Activated CD4-positive, alpha-beta memory T cell treated with anti-CD3 and anti-CD28 coated beads, Interleukin-2, amount 10 ng/mL, durations not matched to agents 7 days and 5 days (primary cell): ENCODE measurements around the gene RPS6KA2. TPM values are rescaled to one million over a fixed set of nuclear protein-coding genes. Genes with fewer than 3 reads are reported as not detected.

Experiments used
- CTCF ChIA-PET: fragments of 350-600 bp; sonication (Branson Sonifier 250); formaldehyde crosslinking; loops from one replicate; lab custom pipeline; 2021; ENCODE audit warnings: antibody characterized with exemption, inconsistent platforms; lab: Charles Lee
- POLR2A ChIA-PET: fragments of 350-600 bp; sonication (Branson Sonifier 250); formaldehyde crosslinking; loops from one replicate; lab custom pipeline; 2021; ENCODE audit warnings: antibody characterized with exemption; lab: Charles Lee
- DNase-seq: peaks from one replicate; pipeline ENCODE4 v3.0.0-alpha.2; 2020
- H3K27ac Mint-ChIP-seq: one replicate; pipeline ENCODE4 v1.8.0; 2021; ENCODE audit warnings: mild to moderate bottlenecking, mixed read lengths
- H3K27me3 Mint-ChIP-seq: one replicate; pipeline ENCODE4 v1.8.0; 2021; ENCODE audit warnings: mixed read lengths
- H3K36me3 Mint-ChIP-seq: one replicate; pipeline ENCODE4 v1.8.0; 2021; ENCODE audit warnings: low read depth, mixed read lengths
- H3K4me1 Mint-ChIP-seq: one replicate; pipeline ENCODE4 v1.8.0; 2021; ENCODE audit warnings: mixed read lengths
- H3K4me3 Mint-ChIP-seq: one replicate; pipeline ENCODE4 v1.8.0; 2021; ENCODE audit warnings: mild to moderate bottlenecking, mixed read lengths
- H3K9me3 Mint-ChIP-seq: one replicate; pipeline ENCODE4 v1.8.0; 2021; ENCODE audit warnings: mixed read lengths
- total RNA-seq, 2 experiments: library from RNA; stranded (reverse); gene quantifications; one replicate each; pipeline ENCODE4 v1.2.3, GENCODE V29; 2021

The RPS6KA2 gene
- 1 to 10 TPM; 6.3 to 6.5 TPM for total RNA-seq

- peak within 1 kb of the TSS; percentile 88 for H3K4me3 Mint-ChIP-seq
- peak; percentile 100 for DNase-seq
- H3K27ac Mint-ChIP-seq, result peak within 1 kb of the TSS; percentile 82
- ChIA-PET POLR2A (interaction anchor here (1.2 to 1.5 kb wide), 4 partner anchors 16 to 322 kb away, joined by 3 to 5 read pairs (median 4); no protein-coding TSS in a partner anchor), CTCF (interaction anchor here (0.7 to 1.5 kb wide), 5 partner anchors 27 to 359 kb away, joined by 3 to 5 read pairs (median 3); no protein-coding TSS in a partner anchor)
- H3K9me3 Mint-ChIP-seq, result no peaks in the 10 kb centered on the region
- no peaks in the 10 kb centered on the region for H3K36me3 Mint-ChIP-seq
- peaks cover 42% of the 10 kb centered on the region for H3K27me3 Mint-ChIP-seq
- peaks cover 22% of the 10 kb centered on the region for H3K4me1 Mint-ChIP-seq
Measured at GRCh38 chr6:166627033-166627874, at the start of gene RPS6KA2. RPS6KA2 (minus strand) TSS chr6:166627251; CDS start chr6:166627019, 232 bp downstream.

DNA sequence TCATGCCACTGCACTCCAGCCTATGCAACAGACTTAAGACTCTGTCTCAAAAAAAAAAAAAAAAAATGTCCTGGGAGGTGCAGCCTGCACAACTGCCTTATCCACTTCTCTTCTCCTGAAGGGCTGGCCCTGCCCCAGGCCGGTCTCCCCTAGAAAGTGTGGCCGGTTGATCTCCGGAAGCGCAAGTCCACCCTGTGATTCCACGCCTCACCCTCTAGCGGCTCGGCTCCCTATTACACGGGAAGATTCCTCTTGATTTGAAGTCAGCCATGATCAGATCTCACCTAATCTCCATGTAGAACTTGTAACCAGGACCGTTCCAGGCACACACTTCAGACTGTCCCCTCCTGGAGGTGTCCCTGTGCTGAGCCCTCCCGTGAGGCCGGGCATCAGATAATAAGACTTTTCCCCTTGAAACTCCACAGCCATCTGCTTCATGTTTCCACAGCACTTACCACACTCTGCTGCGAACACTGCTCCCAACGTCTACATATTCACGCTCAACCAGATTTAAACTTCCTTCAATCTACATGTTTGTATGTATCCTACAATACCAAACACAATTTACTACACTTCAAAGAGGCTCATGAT is 49.3 kb upstream of the RPS6KA2 start:
- no peaks in the 10 kb centered on the region for H3K4me1 Mint-ChIP-seq
- ChIA-PET POLR2A (no interaction called here), CTCF (no interaction called here)
- H3K9me3 Mint-ChIP-seq, result no peaks in the 10 kb centered on the region
- H3K27ac Mint-ChIP-seq, result no peak overlapping the region
- H3K4me3 Mint-ChIP-seq, result no peak overlapping the region
- peaks cover 11% of the 10 kb centered on the region for H3K27me3 Mint-ChIP-seq
- no peaks in the 10 kb centered on the region for H3K36me3 Mint-ChIP-seq
- no peak for DNase-seq

GRCh38 chr6:166675736-166676135 is 48.7 kb upstream of the RPS6KA2 start:
- ChIA-PET CTCF (no interaction called here), POLR2A (no interaction called here)
- no peaks in the 10 kb centered on the region for H3K36me3 Mint-ChIP-seq
- DNase-seq, result no peak
- no peaks in the 10 kb centered on the region for H3K4me1 Mint-ChIP-seq
- peaks cover 16% of the 10 kb centered on the region for H3K27me3 Mint-ChIP-seq
- H3K9me3 Mint-ChIP-seq, result no peaks in the 10 kb centered on the region
- no peak overlapping the region for H3K27ac Mint-ChIP-seq
- no peak overlapping the region for H3K4me3 Mint-ChIP-seq

DNA sequence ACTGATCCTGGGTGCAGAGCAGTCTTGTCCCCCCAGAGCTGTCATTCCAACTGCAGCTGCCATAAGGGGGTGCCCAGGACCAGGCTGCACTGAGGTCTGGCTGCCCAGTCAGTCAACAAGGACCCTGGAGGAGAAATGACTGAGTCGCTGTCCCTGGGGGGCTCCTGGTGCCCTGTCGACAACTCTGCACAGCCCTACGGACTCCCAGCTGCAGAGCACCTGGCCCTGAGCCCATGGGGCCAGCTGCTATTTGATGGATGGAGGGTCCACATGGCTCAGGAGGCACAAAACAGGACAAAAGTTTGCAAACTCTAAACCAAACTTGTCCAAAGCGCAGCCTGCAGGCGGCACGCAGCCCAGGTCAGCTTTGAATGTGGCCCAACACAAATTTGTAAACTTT is 46.3 kb upstream of the RPS6KA2 start:
- CTCF ChIA-PET, result no interaction called here
- H3K27me3 Mint-ChIP-seq, result peaks cover 16% of the 10 kb centered on the region
- no peak overlapping the region for H3K4me3 Mint-ChIP-seq
- POLR2A ChIA-PET, result no interaction called here
- H3K36me3 Mint-ChIP-seq, result no peaks in the 10 kb centered on the region
- no peak for DNase-seq
- H3K4me1 Mint-ChIP-seq, result no peaks in the 10 kb centered on the region
- no peaks in the 10 kb centered on the region for H3K9me3 Mint-ChIP-seq
- no peak overlapping the region for H3K27ac Mint-ChIP-seq

DNA sequence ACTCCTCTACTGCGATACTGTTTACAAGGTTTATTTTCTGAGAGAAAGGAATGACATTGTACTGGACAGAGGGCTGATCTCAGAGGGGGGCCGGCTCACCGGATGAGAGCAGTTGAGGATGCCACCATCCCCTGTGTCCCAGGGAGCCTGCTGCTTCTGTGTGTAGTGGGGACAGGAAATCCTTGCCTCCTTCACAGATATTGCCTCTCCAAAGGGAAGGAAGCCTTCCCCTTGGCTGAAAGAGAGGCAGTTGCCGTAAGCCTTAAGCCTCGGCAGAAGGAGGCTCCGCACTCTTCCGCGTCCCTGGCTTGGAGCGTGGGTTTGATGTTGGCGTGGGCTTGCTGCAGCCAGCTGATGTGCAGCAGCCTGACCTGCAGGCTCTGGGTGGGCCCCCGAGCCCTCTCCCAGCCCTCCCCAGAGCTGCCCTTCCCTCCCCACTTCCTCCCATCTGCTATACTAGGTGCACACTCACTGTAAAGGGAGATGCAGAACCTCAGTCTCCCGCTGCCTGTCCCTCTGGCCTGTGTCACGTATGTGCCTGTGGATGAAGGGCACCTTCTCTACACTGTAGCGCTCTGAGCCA is 45.7 kb upstream of the RPS6KA2 start:
- Mint-ChIP-seq H3K4me1 (no peaks in the 10 kb centered on the region), H3K9me3 (no peaks in the 10 kb centered on the region), H3K4me3 (no peak overlapping the region), H3K27ac (no peak overlapping the region), H3K27me3 (peaks cover 16% of the 10 kb centered on the region), H3K36me3 (no peaks in the 10 kb centered on the region)
- POLR2A ChIA-PET, result no interaction called here
- CTCF ChIA-PET, result no interaction called here
- DNase-seq, result no peak

DNA sequence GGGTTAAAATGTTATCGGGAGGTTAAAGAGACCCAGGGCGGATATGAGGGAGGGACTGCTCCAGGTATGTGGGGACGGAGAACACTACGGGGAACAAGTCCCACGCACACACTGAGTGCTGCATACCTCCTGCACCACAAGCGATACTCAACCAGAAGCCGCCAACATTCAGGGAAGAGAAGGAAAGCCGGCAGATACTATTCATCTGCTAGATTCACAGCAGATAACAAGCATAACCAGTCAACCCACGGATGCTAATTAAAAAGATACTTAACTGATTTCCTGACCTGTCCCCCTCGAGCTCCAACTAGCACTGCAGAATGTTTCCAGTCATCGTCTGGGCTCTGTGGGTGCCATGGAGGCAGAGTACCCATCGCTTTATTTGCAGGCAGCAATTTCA is 45.1 kb upstream of the RPS6KA2 start:
- Mint-ChIP-seq H3K4me1 (no peaks in the 10 kb centered on the region), H3K27me3 (peaks cover 16% of the 10 kb centered on the region), H3K27ac (no peak overlapping the region), H3K36me3 (no peaks in the 10 kb centered on the region), H3K9me3 (no peaks in the 10 kb centered on the region), H3K4me3 (no peak overlapping the region)
- no peak for DNase-seq
- ChIA-PET POLR2A (no interaction called here), CTCF (no interaction called here)

- no peak overlapping the region for H3K27ac Mint-ChIP-seq
- no peaks in the 10 kb centered on the region for H3K36me3 Mint-ChIP-seq
- no peak overlapping the region for H3K4me3 Mint-ChIP-seq
- H3K4me1 Mint-ChIP-seq, result no peaks in the 10 kb centered on the region
- CTCF ChIA-PET, result no interaction called here
- H3K27me3 Mint-ChIP-seq, result peaks cover 15% of the 10 kb centered on the region
- POLR2A ChIA-PET, result no interaction called here
- H3K9me3 Mint-ChIP-seq, result no peaks in the 10 kb centered on the region
- no peak for DNase-seq
Measured at GRCh38 chr6:166671434-166672081, 44.5 kb upstream of the RPS6KA2 start.

- CTCF ChIA-PET, result no interaction called here
- no peak for DNase-seq
- no peaks in the 10 kb centered on the region for H3K9me3 Mint-ChIP-seq
- H3K4me3 Mint-ChIP-seq, result no peak overlapping the region
- no peaks in the 10 kb centered on the region for H3K4me1 Mint-ChIP-seq
- no peak overlapping the region for H3K27ac Mint-ChIP-seq
- POLR2A ChIA-PET, result no interaction called here
- H3K27me3 Mint-ChIP-seq, result peaks cover 15% of the 10 kb centered on the region
- no peaks in the 10 kb centered on the region for H3K36me3 Mint-ChIP-seq
Measured at GRCh38 chr6:166670894-166671293, 43.8 kb upstream of the RPS6KA2 start.

DNA sequence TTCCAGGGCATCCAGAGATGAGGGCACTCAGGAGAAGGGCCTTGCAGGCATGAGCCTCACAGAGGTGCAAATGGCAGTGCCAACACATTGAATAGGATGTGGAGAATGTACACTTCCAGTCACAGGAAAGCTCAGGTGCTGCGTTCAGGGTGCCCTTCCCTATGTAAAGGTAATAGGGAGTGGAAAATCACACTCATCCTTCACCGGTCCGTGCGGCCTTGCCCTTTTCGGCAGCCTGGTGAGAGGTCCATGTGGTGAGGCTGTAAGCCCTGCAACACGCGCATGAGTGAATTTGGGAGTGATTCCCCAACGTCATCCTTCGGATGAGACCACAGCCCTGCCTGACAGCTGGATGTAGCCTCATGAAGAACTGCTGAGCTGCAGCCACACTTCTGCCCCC is 43.0 kb upstream of the RPS6KA2 start:
- CTCF ChIA-PET, result no interaction called here
- POLR2A ChIA-PET, result no interaction called here
- no peak overlapping the region for H3K4me3 Mint-ChIP-seq

DNA sequence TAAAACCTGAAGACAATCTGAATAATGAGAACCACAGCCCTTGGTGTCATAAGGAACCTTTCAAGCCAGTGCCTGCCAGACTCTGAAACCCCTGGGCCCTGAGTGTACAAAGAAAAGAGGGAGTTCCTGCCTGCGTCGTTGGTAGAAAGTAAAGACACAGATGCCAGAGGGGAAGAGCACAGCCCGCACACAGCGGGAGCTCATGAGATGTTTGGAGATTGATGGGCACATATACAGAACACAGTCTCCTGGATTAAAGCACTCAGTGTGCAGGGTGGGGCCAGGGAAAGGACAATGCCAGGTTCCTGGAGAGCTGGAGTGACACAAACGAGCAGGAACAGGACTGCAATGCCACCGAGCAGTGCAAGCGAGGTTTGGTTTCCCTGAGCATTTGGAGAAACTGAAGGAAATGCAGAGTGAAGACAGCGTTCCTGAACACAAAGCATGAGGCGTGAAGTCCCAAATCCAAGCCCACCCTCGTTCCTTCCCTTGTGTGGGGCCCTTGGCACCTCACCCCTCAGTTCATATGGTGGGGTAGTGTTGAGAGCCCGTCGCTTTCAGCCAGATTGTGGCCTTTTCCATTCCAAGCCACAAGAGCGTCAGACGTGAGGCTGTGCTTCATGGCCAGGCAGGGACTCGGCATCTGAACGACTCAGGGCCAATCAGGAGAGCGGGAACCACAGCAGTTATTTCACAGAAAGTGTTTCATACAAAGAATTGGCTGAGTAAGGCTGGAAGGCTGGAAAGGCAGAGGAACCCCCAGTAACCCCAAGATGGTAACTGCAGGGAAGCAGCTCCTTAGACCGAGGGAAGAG is 41.0 kb upstream of the RPS6KA2 start:
- Mint-ChIP-seq H3K4me3 (no peak overlapping the region), H3K9me3 (no peaks in the 10 kb centered on the region), H3K4me1 (peaks cover 3% of the 10 kb centered on the region), H3K36me3 (no peaks in the 10 kb centered on the region), H3K27ac (no peak overlapping the region), H3K27me3 (peaks cover 15% of the 10 kb centered on the region)
- no peak for DNase-seq
- CTCF ChIA-PET, result no interaction called here
- POLR2A ChIA-PET, result no interaction called here

More for the DNA sequence above, 43.0 kb upstream of the RPS6KA2 start:
- peaks cover 15% of the 10 kb centered on the region for H3K27me3 Mint-ChIP-seq
- no peaks in the 10 kb centered on the region for H3K9me3 Mint-ChIP-seq
- no peak overlapping the region for H3K27ac Mint-ChIP-seq
- no peaks in the 10 kb centered on the region for H3K36me3 Mint-ChIP-seq
- no peak for DNase-seq
- no peaks in the 10 kb centered on the region for H3K4me1 Mint-ChIP-seq

- peaks cover 3% of the 10 kb centered on the region for H3K4me1 Mint-ChIP-seq
- no peaks in the 10 kb centered on the region for H3K9me3 Mint-ChIP-seq
- DNase-seq, result no peak
- POLR2A ChIA-PET, result no interaction called here
- peaks cover 5% of the 10 kb centered on the region for H3K27me3 Mint-ChIP-seq
- no peak overlapping the region for H3K4me3 Mint-ChIP-seq
- H3K36me3 Mint-ChIP-seq, result no peaks in the 10 kb centered on the region
- CTCF ChIA-PET, result no interaction called here
- H3K27ac Mint-ChIP-seq, result no peak overlapping the region
Measured at GRCh38 chr6:166664135-166664534, 37.1 kb upstream of the RPS6KA2 start.

DNA sequence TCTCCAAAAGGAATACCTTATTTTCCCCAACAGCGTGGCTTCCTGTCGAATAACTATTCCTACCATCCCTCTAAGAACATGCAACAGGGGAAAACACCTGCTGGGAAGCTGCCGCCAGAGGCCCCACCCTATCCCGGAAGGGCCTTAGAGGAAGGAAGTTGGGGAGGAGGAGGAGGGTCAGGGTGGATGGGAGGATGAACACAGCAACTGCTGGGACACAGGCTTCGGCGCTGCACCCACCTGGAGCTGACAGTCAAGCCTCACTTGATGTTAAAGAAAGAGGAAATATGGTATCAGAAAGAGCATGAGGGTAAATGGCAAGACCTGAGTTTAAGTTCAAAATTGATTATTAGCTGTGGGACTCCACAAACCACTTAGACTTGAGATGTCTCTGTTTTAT is 36.5 kb upstream of the RPS6KA2 start:
- POLR2A ChIA-PET, result no interaction called here
- Mint-ChIP-seq H3K36me3 (no peaks in the 10 kb centered on the region), H3K27me3 (peaks cover 5% of the 10 kb centered on the region), H3K27ac (no peak overlapping the region), H3K4me1 (peaks cover 3% of the 10 kb centered on the region), H3K9me3 (no peaks in the 10 kb centered on the region), H3K4me3 (no peak overlapping the region)
- DNase-seq, result no peak
- CTCF ChIA-PET, result no interaction called here
